Measurements from ENCODE around the gene UFC1.

UFC1 gene

DNA sequence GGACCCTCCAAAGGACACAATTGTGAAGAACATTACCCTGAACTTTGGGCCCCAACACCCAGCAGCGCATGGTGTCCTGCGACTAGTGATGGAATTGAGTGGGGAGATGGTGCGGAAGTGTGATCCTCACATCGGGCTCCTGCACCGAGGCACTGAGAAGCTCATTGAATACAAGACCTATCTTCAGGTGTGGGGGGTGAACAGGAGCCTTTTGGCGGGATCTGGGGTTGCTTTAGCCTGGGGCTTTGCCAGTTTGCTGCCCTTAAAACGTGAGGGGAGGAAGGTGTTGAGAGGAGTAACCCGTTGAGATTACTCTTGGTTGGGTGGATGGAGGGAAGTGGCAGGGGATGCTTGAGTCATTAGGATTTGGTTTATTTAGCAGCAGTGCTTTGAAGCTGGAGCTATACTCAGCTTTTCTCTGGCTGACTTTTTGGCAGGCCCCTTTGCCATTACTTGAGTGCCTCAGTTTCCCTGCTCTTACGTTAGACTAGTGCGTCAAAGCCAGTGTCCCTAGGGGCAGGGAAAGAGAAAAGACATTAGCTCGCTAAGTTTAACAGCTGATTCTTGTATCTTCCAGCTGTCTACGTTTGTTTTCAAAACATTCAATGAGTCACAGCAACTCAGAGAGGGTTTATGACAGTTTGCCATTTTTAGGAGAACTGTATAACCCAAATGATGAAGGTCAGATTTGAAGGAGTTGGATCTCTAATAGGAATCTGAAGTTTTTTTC, 52.8 kb downstream of the UFC1 start:
- Histone ChIP-seq H3K9me3 (ENCODE audit: insufficient read depth, low read depth, low read length) (no peaks in the 10 kb centered on the region), H3K27me3 (ENCODE audit: insufficient read depth, low read length) (no peaks in the 10 kb centered on the region), H3K9ac (ENCODE audit: low read depth, low read length) (no peak overlapping the region), H3K27ac (ENCODE audit: low read depth, low read length) (no peak overlapping the region), H3K4me1 (ENCODE audit: insufficient read depth, low read length) (peaks cover 4% of the 10 kb centered on the region), H3K4me3 (ENCODE audit: low read length) (no peak overlapping the region), H3K36me3 (ENCODE audit: insufficient read depth, low read length) (peaks cover 73% of the 10 kb centered on the region)
- WGBS = 93% methylated on average over 12 of the region's 12 CpGs

DNA sequence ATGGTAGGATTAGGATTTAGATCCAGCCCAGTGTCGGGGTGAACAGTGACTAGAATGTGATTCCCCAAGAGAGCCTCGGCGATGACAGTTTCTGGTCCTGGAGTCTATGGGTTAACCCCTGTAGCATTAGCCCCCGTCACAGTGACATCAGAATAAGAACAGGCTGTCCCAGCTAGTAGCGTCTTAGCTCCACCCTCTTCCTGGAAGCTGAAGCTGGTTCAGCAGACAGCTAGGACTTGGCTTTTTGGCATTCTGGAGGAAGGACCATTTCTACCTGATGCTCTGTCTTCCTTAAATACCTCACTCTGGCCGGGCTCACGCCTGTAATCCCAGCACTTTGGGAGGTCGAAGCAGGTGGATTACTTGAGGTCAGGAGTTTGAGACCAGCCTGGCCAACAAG, 53.4 kb downstream of the UFC1 start:
- no peak overlapping the region for H3K4me3 ChIP-seq (ENCODE audit: low read length)
- H3K9me3 ChIP-seq (ENCODE audit: insufficient read depth, low read depth, low read length) = no peaks in the 10 kb centered on the region
- H3K27ac ChIP-seq (ENCODE audit: low read depth, low read length) = no peak overlapping the region
- no peaks in the 10 kb centered on the region for H3K4me1 ChIP-seq (ENCODE audit: insufficient read depth, low read length)
- 84% methylated on average over 8 of the region's 8 CpGs for WGBS
- no peaks in the 10 kb centered on the region for H3K27me3 ChIP-seq (ENCODE audit: insufficient read depth, low read length)
- no peak overlapping the region for H3K9ac ChIP-seq (ENCODE audit: low read depth, low read length)
- H3K36me3 ChIP-seq (ENCODE audit: insufficient read depth, low read length) = peaks cover 79% of the 10 kb centered on the region
